ENCODE measurements around the gene TUB.

Gene TUB

DNA sequence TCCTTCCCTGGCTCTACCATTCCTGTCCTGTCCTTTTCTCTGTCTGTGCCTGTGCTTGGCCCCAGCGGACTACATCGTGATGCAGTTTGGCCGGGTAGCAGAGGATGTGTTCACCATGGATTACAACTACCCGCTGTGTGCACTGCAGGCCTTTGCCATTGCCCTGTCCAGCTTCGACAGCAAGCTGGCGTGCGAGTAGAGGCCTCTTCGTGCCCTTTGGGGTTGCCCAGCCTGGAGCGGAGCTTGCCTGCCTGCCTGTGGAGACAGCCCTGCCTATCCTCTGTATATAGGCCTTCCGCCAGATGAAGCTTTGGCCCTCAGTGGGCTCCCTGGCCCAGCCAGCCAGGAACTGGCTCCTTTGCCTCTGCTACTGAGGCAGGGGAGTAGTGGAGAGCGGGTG is 20.4 kb downstream of the TUB start:
- DNase-seq (ENCODE audit: low read depth): no peak
- TF ChIP-seq, protein P1, sequence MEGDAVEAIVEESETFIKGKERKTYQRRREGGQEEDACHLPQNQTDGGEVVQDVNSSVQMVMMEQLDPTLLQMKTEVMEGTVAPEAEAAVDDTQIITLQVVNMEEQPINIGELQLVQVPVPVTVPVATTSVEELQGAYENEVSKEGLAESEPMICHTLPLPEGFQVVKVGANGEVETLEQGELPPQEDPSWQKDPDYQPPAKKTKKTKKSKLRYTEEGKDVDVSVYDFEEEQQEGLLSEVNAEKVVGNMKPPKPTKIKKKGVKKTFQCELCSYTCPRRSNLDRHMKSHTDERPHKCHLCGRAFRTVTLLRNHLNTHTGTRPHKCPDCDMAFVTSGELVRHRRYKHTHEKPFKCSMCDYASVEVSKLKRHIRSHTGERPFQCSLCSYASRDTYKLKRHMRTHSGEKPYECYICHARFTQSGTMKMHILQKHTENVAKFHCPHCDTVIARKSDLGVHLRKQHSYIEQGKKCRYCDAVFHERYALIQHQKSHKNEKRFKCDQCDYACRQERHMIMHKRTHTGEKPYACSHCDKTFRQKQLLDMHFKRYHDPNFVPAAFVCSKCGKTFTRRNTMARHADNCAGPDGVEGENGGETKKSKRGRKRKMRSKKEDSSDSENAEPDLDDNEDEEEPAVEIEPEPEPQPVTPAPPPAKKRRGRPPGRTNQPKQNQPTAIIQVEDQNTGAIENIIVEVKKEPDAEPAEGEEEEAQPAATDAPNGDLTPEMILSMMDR (IDR thresholded peaks at IDR 0.05; ENCODE audit: low read depth, low read length, missing control alignments): no peak
- in situ Hi-C loops (cut with HindIII; ENCODE audit: low sequenced_read_pairs): loop anchor here (10.0 kb wide), 1 partner anchor 97 kb away; no protein-coding TSS in a partner anchor
- no peak overlapping the region for H3K4me3 ChIP-seq (ENCODE audit: low read depth, low read length)

DNA sequence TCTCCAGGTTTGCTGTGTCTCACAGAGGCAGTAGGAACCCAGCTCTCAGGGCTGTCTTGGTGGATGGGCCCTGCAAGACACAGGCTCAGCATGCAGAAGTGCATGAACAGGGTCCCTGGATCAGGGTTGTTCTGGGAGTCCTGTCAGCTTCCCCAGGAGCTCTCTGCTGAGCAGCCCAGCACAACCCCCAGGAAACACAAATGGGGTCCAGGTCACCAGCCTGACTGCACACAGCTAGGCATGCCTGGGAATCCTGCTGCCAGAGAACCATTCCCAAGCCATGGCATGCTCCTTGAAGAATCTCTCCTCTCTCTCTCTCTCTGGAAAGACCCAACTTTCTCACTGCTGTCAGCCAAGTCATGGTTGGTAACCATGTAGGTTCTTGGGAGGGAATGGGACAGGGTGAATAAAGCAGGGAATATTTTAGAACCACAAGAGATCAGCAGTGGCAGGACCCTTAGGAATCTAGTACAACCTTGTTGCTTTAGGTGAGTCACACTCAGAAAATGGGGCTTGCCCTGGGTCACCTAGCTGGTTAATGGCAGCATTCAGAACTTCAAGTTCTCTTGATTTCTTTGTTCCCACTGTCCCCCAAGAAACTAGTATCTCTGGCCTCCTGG is 21.4 kb downstream of the TUB start:
- no peak for DNase-seq (ENCODE audit: low read depth)
- TF ChIP-seq, protein P1 (IDR thresholded peaks at IDR 0.05; ENCODE audit: low read depth, low read length, missing control alignments): no peak
- in situ Hi-C loops (cut with HindIII; ENCODE audit: low sequenced_read_pairs): loop anchor here (10.0 kb wide), 1 partner anchor 98 kb away; no protein-coding TSS in a partner anchor
- no peak overlapping the region for H3K4me3 ChIP-seq (ENCODE audit: low read depth, low read length)

DNA sequence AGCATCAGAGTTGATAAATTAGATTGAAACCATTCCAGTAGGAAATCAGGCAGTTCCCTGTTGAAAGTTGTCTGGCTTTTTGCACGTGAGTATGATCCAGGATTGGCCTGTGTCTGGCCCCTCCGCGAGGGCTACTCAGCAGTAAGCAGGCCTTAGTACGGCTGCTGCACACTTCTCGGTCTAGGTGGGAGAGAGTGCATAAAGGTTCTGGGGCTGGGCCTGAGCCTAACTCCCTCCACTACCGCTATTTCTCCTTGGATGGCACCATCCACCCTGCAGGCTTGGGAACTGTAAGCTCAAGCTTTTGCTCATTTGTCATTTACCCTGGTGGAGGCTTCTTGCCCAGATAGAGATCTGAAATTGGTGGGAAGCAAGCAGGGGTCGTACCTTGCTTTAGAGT is 22.0 kb downstream of the TUB start:
- in situ Hi-C loops (cut with HindIII; ENCODE audit: low sequenced_read_pairs): loop anchor here (10.0 kb wide), 1 partner anchor 98 kb away; no protein-coding TSS in a partner anchor
- no peak for DNase-seq (ENCODE audit: low read depth)
- TF ChIP-seq, protein P1 (IDR thresholded peaks at IDR 0.05; ENCODE audit: low read depth, low read length, missing control alignments): no peak
- H3K4me3 ChIP-seq (ENCODE audit: low read depth, low read length): no peak overlapping the region

DNA sequence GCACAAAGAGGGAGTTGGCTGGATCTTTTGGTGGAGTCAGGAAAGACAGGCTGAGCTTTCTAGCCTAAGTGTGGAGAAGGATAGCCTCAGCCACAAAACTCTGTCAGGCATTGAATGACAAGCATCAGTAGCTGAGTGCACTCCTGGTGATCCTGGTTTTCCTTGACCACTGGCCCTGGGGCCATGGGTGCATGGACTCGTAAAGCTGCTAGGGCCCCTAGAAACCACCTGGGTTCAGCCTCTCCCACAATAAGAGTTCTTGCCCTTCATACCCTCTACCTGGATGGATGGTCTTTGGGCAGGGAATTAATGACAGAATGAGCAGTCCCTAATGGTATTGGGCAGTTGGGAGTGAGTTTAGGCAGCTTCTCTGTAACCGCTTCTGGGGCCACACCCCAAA is 22.9 kb downstream of the TUB start:
- no peak overlapping the region for H3K4me3 ChIP-seq (ENCODE audit: low read depth, low read length)
- TF ChIP-seq, protein P1 (IDR thresholded peaks at IDR 0.05; ENCODE audit: low read depth, low read length, missing control alignments): no peak
- DNase-seq (ENCODE audit: low read depth): no peak
- in situ Hi-C loops (cut with HindIII; ENCODE audit: low sequenced_read_pairs): loop anchor here (10.0 kb wide), 1 partner anchor 99 kb away; no protein-coding TSS in a partner anchor

DNA sequence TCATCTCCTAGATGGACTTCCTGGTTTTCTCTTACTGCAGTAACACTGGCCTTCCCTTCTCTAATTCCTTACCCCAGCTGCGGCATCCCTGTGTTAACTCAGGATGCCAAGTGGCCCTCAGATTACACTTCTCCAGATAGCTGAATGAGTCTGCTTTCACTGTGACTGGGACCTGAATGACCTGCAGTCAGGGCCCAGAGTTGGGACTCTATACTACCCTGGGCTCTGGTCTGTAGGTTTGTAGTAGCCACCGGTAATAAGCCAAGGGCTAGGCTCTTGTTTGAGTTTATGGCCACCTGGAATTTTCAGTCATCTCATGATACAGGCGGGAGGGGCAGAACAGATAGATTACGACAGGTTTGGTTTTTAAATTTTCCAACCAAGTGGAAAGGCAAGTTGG is 24.1 kb downstream of the TUB start:
- TF ChIP-seq, protein P1 (IDR thresholded peaks at IDR 0.05; ENCODE audit: low read depth, low read length, missing control alignments): no peak
- H3K4me3 ChIP-seq (ENCODE audit: low read depth, low read length): no peak overlapping the region
- DNase-seq (ENCODE audit: low read depth): no peak
- in situ Hi-C loops (cut with HindIII; ENCODE audit: low sequenced_read_pairs): loop anchor here (10.0 kb wide), 1 partner anchor 100 kb away; no protein-coding TSS in a partner anchor

DNA sequence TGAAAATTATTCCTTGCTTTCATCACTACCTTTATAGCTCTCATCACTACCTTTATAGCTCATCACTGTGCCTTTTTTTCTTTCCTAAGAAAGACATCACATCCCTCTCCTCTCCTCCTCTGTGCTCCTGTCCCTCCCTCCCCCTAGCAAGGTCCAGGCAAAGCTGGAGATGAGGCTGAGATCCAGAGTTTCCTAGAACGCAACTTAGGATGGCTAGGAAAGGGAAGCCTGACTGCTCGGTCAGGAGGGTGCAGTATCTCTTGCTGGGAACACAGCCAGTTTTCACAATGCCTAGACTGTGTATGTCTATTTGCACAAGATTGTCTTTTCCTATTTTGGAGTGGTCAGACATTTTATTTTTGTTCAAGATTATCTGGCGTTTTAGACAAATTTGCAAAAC is 24.7 kb downstream of the TUB start:
- no peak for DNase-seq (ENCODE audit: low read depth)
- TF ChIP-seq, protein P1 (IDR thresholded peaks at IDR 0.05; ENCODE audit: low read depth, low read length, missing control alignments): no peak
- in situ Hi-C loops (cut with HindIII; ENCODE audit: low sequenced_read_pairs): loop anchor here (10.0 kb wide), 1 partner anchor 101 kb away; no protein-coding TSS in a partner anchor
- no peak overlapping the region for H3K4me3 ChIP-seq (ENCODE audit: low read depth, low read length)
